ENCODE results near the gene RPH3AL.
"Not testable (repeated sequence)": the region's sequence is repeated elsewhere in the genome, so short reads cannot be mapped to it uniquely, and the experiment has no call there.

RPH3AL gene

GRCh38 chr17:208429-208828 lies 144.2 kb downstream of the RPH3AL start (continued):
- TF ChIP-seq ZBTB7A (tag by site-specific recombination; IDR thresholded peaks at IDR 0.05; ENCODE audit: low read depth), result no peak
- no peak for TF ChIP-seq ZNF521 (tag by site-specific recombination; IDR thresholded peaks at IDR 0.05)
- no peak for TF ChIP-seq GLIS1 (tag by site-specific recombination; IDR thresholded peaks at IDR 0.05)

DNA sequence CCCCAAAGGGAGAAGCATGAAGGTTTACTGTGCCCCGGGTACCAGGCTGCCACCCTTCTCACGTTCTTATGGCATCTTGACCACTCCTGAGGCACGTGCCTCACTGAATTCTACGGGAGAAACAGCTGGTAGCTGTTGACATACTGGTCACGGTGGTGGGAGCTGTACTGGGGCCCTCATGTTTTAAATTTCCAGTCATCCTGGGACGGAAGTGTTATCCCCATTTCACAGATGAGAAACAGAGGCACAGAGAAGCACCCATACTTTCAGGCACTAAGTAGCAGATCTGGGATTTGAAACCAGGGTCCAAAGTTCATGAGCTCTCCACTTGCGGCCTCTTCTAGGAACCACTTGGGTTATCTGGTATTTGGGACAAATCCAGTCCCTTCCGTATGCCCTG lies 144.8 kb downstream of the RPH3AL start:
- POLR2A ChIA-PET, result no interaction called here
- Histone ChIP-seq H3K9me3 (ENCODE audit: control insufficient read depth, insufficient read depth, low read depth, low read length) (no peaks in the 10 kb centered on the region), H3K4me1 (ENCODE audit: control insufficient read depth, insufficient read depth, low read length) (no peaks in the 10 kb centered on the region), H3K27ac (ENCODE audit: extremely low read depth, low read depth, low read length) (no peak overlapping the region), H3K36me3 (ENCODE audit: control insufficient read depth in 2 of 2, insufficient read depth in 1 of 2, low read length in 2 of 2) (peaks cover 0 to 7% of the 10 kb centered on the region in 2 experiments; a peak in 1 of 3 replicates), H3K4me3 (ENCODE audit: low read depth, low read length) (no peak overlapping the region)
- TF ChIP-seq ZNF639 (tag by site-specific recombination; IDR thresholded peaks at IDR 0.05) (no peak), TCF7L2 (IDR thresholded peaks at IDR 0.05; ENCODE audit: borderline replicate concordance, low read depth, low read length) (no peak), ZNF114 (tag by site-specific recombination; IDR thresholded peaks at IDR 0.05) (no peak), ZNF404 (tag by site-specific recombination; IDR thresholded peaks at IDR 0.05) (no peak)
- CTCF ChIA-PET, result interaction anchor here (0.5 kb wide), 1 partner anchor 117 kb away, joined by 3 read pairs; no protein-coding TSS in a partner anchor

DNA sequence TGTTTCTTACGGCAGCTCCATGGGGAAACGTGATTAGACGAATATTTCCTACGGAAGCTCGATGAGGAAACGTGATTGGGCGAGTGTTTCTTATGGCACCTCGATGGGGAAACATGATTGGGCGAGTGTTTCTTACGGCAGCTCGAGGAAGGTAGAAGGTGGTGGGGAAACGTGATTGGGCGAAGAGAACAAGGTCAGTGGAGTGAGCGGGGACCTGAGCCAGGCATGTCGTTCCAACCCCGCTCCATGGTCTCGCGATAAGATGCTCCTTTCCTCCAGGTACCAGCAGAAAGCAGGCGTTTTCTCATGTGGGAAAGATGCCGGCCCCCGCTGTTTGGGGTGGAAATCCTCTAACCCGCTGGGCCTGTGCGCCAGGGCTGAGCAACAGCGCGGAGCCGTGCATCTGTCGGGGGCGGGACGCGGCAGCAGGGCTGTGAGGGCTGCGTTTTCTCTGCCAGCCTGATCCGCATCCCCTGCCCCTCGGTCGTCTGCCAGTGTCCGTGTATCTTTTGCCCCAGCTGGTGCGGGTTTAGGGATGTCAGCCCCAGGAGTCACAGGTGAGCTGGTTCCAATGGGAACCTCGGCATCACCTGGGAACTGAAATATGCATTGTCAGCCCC lies 145.6 kb downstream of the RPH3AL start:
- ChIA-PET POLR2A (no interaction called here), CTCF (interaction anchor here (0.6 to 0.7 kb wide), 3 partner anchors 38 to 724 kb away, joined by 3 to 6 read pairs (median 3); no protein-coding TSS in a partner anchor)
- no peak for TF ChIP-seq ZNF221 (tag by site-specific recombination; IDR thresholded peaks at IDR 0.05; ENCODE audit: borderline replicate concordance)
- TF ChIP-seq ZBTB7A (tag by site-specific recombination; IDR thresholded peaks at IDR 0.05; ENCODE audit: low read depth), result no peak
- no peak for TF ChIP-seq ZNF660 (tag by site-specific recombination; IDR thresholded peaks at IDR 0.05)
- TF ChIP-seq ZXDB (tag by site-specific recombination; IDR thresholded peaks at IDR 0.05), result no peak
- TF ChIP-seq ZSCAN4 (tag by site-specific recombination; IDR thresholded peaks at IDR 0.05), result no peak
- no peak for TF ChIP-seq ZNF302 (tag by site-specific recombination; IDR thresholded peaks at IDR 0.05; ENCODE audit: low read depth)
- TF ChIP-seq ZNF549 (tag by site-specific recombination; IDR thresholded peaks at IDR 0.05), result no peak
- TF ChIP-seq HOXA7 (CRISPR knock-in tag; IDR thresholded peaks at IDR 0.05; ENCODE audit: borderline replicate concordance), result no peak
- TF ChIP-seq ZNF449 (tag by site-specific recombination; IDR thresholded peaks at IDR 0.05), result no peak
- no peaks in the 10 kb centered on the region for H3K9me3 ChIP-seq (ENCODE audit: control insufficient read depth, insufficient read depth, low read depth, low read length)
- H3K4me3 ChIP-seq (ENCODE audit: low read depth, low read length), result no peak overlapping the region
- H3K27ac ChIP-seq (ENCODE audit: extremely low read depth, low read depth, low read length), result no peak overlapping the region
- H3K36me3 ChIP-seq (ENCODE audit: control insufficient read depth in 2 of 2, insufficient read depth in 1 of 2, low read length in 2 of 2), result peaks cover 0 to 4% of the 10 kb centered on the region in 2 experiments; a peak in 1 of 3 replicates
- no peaks in the 10 kb centered on the region for H3K4me1 ChIP-seq (ENCODE audit: control insufficient read depth, insufficient read depth, low read length)

- POLR2A ChIA-PET; H3K4me1 ChIP-seq (ENCODE audit: control insufficient read depth, insufficient read depth, low read length); H3K27ac ChIP-seq (ENCODE audit: extremely low read depth, low read depth, low read length); H3K36me3 ChIP-seq (ENCODE audit: control insufficient read depth in 2 of 2, insufficient read depth in 1 of 2, low read length in 2 of 2); H3K9me3 ChIP-seq (ENCODE audit: control insufficient read depth, insufficient read depth, low read depth, low read length); H3K4me3 ChIP-seq (ENCODE audit: low read depth, low read length): not testable (repeated sequence)
- TF ChIP-seq SP2 (tag by site-specific recombination; IDR thresholded peaks at IDR 0.05), result peak; percentile 62
- CTCF ChIA-PET, result interaction anchor here (0.5 to 0.7 kb wide), 8 partner anchors 7 to 725 kb away, joined by 3 to 6 read pairs (median 3); no protein-coding TSS in a partner anchor
These were observed 146.1 kb downstream of the RPH3AL start for GRCh38 chr17:206484-206883.
